Neural crest cell (in vitro differentiated cells): ENCODE data around the gene MPDZ. TPM values are rescaled to one million over a fixed set of nuclear protein-coding genes. Genes with fewer than 3 reads are reported as not detected.

Source experiments
- DNase-seq: peaks from one replicate; pipeline ENCODE4 v3.0.0; 2021; ENCODE audit warnings: low read depth, mixed read lengths, low spot score
- H3K27ac Mint-ChIP-seq: one replicate; pipeline ENCODE4 v1.8.0; 2021; ENCODE audit warnings: mild to moderate bottlenecking, mixed read lengths; ENCODE audit not compliant: unreplicated experiment
- H3K27me3 Mint-ChIP-seq: 2 replicates; pipeline ENCODE4 v1.8.0; 2021; ENCODE audit warnings: low read depth, mild to moderate bottlenecking, mixed read lengths
- H3K36me3 Mint-ChIP-seq: 2 replicates; pipeline ENCODE4 v1.8.0; 2021; ENCODE audit warnings: low read depth, mild to moderate bottlenecking, mixed read lengths
- H3K4me1 Mint-ChIP-seq: 2 replicates; pipeline ENCODE4 v1.8.0; 2021; ENCODE audit warnings: mixed read lengths
- H3K4me3 Mint-ChIP-seq: one replicate; pipeline ENCODE4 v1.8.0; 2021; ENCODE audit warnings: mild to moderate bottlenecking, mixed read lengths
- H3K9me3 Mint-ChIP-seq: 2 replicates; pipeline ENCODE4 v1.8.0; 2021; ENCODE audit warnings: mixed read lengths
- total RNA-seq: library from RNA; stranded (reverse); gene quantifications from 2 replicates; pipeline ENCODE4 v1.2.1, GENCODE V29; 2021
- TF ChIP-seq, protein P1 (sequence below): fragments of 200-600 bp; sonication (generic); conservative IDR thresholded peaks from 2 replicates; pipeline ENCODE4 v1.5.0; 2021; ENCODE audit warnings: antibody characterized with exemption, mild to moderate bottlenecking

The MPDZ gene
- total RNA-seq, 1 donor from 2014 or later = 69.4 TPM

DNA sequence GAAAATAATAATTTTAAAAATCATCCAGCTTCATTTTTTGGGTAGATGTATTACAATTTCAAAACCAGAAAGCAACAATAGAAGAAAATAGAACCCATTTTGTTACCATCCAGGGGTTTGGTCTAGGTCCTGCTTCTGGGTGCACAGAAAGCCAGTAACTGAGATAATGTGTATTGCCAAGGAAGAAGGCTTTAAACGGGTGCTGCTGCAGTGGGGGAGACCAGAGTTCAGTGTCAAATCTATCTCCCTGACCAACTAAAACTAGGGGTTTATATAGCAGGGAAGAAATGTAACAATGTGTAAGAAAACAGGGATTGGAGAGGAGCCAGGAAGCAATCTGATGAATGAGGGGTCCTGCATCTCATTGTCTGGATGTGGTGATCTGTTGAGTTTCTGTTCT, 17.5 kb upstream of the MPDZ start:
- Mint-ChIP-seq H3K27ac (no peak overlapping the region), H3K27me3 (no peaks in the 10 kb centered on the region), H3K36me3 (peaks cover 9% of the 10 kb centered on the region), H3K4me1 (no peaks in the 10 kb centered on the region), H3K4me3 (no peak overlapping the region), H3K9me3 (peaks cover 14% of the 10 kb centered on the region)
- TF ChIP-seq, protein P1, sequence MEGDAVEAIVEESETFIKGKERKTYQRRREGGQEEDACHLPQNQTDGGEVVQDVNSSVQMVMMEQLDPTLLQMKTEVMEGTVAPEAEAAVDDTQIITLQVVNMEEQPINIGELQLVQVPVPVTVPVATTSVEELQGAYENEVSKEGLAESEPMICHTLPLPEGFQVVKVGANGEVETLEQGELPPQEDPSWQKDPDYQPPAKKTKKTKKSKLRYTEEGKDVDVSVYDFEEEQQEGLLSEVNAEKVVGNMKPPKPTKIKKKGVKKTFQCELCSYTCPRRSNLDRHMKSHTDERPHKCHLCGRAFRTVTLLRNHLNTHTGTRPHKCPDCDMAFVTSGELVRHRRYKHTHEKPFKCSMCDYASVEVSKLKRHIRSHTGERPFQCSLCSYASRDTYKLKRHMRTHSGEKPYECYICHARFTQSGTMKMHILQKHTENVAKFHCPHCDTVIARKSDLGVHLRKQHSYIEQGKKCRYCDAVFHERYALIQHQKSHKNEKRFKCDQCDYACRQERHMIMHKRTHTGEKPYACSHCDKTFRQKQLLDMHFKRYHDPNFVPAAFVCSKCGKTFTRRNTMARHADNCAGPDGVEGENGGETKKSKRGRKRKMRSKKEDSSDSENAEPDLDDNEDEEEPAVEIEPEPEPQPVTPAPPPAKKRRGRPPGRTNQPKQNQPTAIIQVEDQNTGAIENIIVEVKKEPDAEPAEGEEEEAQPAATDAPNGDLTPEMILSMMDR = no peak
- no peak for DNase-seq

DNA sequence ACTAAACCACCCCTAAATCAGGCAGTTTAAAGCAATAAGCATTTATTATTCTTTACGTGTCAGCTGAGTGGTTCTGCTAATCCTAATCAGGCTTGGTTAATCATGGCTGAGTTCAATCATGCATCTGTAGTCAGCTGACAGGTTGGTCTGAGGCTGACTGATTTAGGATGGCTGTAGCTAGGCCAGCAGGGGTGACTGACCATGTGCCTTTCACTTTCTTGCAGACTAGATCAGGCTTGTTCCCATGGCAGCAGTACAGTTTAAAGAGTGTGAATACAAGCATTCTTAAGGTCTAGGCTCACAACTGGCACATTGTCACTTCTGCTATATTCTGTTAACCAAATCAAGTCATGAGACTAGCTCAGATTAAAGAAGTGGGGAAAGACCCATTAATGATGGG, 16.1 kb upstream of the MPDZ start:
- Mint-ChIP-seq H3K36me3 (peaks cover 9% of the 10 kb centered on the region), H3K9me3 (peaks cover 14% of the 10 kb centered on the region), H3K27ac (no peak overlapping the region), H3K4me3 (no peak overlapping the region), H3K4me1 (no peaks in the 10 kb centered on the region), H3K27me3 (no peaks in the 10 kb centered on the region)
- DNase-seq = no peak
- TF ChIP-seq, protein P1 = no peak

- H3K4me3 Mint-ChIP-seq = no peak overlapping the region
- TF ChIP-seq, protein P1 = no peak
- no peaks in the 10 kb centered on the region for H3K4me1 Mint-ChIP-seq
- no peak overlapping the region for H3K27ac Mint-ChIP-seq
- H3K9me3 Mint-ChIP-seq = peaks cover 9% of the 10 kb centered on the region
- DNase-seq = no peak
- no peaks in the 10 kb centered on the region for H3K27me3 Mint-ChIP-seq
- H3K36me3 Mint-ChIP-seq = peaks cover 9% of the 10 kb centered on the region
Measured at GRCh38 chr9:13292782-13293181, 13.3 kb upstream of the MPDZ start.

DNA sequence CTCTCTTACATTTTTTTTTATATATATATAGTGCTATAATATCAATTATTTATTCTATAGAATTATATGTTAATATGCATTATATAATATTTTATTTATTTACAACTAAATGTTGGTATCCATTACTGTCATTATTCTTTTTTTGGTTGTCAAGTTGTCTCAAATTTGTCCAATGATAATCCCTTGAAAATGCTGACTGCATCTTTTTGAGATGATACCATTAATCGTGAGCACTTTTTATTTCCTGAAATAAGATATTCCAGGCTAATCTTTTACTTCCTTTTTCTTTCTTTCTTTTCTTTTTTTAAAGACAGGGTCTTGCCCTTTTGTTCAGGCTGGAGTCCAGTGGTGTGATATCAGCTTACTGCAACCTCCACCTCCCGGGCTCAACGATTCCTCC, 12.7 kb upstream of the MPDZ start:
- H3K4me1 Mint-ChIP-seq = no peaks in the 10 kb centered on the region
- H3K36me3 Mint-ChIP-seq = peaks cover 9% of the 10 kb centered on the region
- TF ChIP-seq, protein P1 = no peak
- H3K4me3 Mint-ChIP-seq = no peak overlapping the region
- no peaks in the 10 kb centered on the region for H3K27me3 Mint-ChIP-seq
- no peak overlapping the region for H3K27ac Mint-ChIP-seq
- no peak for DNase-seq
- peaks cover 7% of the 10 kb centered on the region for H3K9me3 Mint-ChIP-seq

GRCh38 chr9:13291718-13292117, 12.2 kb upstream of the MPDZ start:
- no peaks in the 10 kb centered on the region for H3K27me3 Mint-ChIP-seq
- H3K4me3 Mint-ChIP-seq = no peak overlapping the region
- TF ChIP-seq, protein P1 = peak; percentile 42
- H3K27ac Mint-ChIP-seq = no peak overlapping the region
- no peak for DNase-seq
- peaks cover 4% of the 10 kb centered on the region for H3K9me3 Mint-ChIP-seq
- H3K36me3 Mint-ChIP-seq = peaks cover 6% of the 10 kb centered on the region
- H3K4me1 Mint-ChIP-seq = no peaks in the 10 kb centered on the region

- no peak overlapping the region for H3K4me3 Mint-ChIP-seq
- TF ChIP-seq, protein P1 = no peak
- no peak for DNase-seq
- H3K9me3 Mint-ChIP-seq = no peaks in the 10 kb centered on the region
- H3K27ac Mint-ChIP-seq = no peak overlapping the region
- H3K36me3 Mint-ChIP-seq = no peaks in the 10 kb centered on the region
- H3K4me1 Mint-ChIP-seq = peaks cover 21% of the 10 kb centered on the region
- no peaks in the 10 kb centered on the region for H3K27me3 Mint-ChIP-seq
Measured at GRCh38 chr9:13284011-13284410, 4.5 kb upstream of the MPDZ start.
